DMS114 treated with DMSO at 0.1 percent for 48 hours (cell line): ENCODE results near the gene PI4KA.
A peak's percentile ranks its signal among the peaks of the same experiment; 100 is the strongest.

Experiments used
- DNase-seq: peaks from one replicate; lab custom pipeline; 2025; ENCODE audit not compliant: unreplicated experiment; lab: John Stamatoyannopoulos, UW

Gene PI4KA

DNA sequence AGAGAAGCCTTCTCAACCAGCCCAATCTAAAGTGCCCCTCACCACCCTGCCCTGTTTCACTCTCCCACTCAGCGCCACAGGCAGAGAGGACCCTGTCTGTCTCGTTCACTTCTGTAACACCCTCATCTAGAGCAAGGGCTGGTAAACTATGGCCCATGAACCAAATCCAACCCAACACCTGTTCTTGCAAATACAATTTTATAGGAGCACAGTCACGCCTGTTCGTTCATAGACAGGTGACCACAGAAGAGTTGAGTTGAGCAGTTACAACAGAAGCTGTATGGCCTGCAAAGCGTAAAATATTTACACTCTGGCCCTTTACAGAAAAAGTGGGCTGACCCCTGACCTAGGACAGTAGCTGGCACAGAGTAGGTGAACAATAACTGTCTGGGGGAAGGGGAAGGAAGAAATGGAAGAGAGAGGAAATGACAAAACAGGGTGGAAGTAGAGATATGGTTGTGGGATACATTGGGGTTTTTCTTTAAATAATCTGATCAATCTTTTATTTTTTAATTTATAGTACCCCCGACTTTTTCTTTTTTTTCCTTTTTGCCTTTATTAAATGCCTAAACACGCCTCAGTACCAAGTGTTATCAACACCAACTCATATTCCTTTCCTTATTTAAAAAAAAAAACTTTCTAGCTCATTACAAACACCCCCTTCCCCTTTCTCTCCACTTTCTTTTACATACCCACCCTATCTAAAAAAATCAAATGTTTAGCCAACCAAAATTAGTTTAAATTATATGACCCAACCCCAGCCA is 63.8 kb downstream of the PI4KA start:
- DNase-seq = no peak

DNA sequence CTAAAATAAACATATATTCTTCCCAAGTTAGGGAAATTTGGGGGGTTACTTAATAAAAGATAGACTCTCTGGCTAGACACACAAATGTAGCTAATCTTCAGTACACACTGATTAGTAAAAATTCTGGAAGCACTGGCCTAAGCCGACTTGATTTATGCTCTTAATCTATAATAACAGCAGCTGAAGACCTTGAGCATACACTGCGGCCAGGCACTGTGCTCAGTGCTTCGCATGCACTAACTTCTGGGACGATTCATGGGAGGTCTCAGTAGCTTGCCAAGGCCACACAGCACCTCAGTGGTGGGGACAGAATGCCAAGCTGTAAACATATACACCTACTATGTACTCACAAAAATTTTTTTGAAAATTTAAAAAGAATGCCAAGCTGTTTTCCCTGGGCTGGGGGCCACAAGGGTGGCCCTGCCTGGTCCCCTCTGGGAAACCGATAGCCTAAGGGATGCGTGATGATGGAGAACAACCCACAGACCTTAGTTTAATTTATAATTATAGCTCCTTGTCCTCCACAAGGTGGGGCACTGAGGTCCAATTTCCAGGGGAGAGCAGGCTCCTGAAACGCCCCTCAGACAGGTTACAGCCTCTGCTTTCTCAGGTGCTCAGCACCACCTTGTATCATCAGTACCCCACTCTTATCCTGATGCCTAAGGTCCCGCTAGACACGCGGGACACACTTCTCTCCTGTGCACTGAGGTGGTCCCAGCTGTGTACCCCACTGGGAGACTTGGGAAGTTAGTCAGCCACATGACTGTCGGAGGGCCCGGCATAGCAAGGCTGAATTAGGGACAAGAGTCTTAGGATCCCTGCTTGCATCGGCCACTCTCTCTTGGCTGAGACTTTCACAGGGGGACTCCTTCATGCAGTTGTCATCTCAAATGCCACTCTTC is 64.6 kb downstream of the PI4KA start:
- no peak for DNase-seq

DNA sequence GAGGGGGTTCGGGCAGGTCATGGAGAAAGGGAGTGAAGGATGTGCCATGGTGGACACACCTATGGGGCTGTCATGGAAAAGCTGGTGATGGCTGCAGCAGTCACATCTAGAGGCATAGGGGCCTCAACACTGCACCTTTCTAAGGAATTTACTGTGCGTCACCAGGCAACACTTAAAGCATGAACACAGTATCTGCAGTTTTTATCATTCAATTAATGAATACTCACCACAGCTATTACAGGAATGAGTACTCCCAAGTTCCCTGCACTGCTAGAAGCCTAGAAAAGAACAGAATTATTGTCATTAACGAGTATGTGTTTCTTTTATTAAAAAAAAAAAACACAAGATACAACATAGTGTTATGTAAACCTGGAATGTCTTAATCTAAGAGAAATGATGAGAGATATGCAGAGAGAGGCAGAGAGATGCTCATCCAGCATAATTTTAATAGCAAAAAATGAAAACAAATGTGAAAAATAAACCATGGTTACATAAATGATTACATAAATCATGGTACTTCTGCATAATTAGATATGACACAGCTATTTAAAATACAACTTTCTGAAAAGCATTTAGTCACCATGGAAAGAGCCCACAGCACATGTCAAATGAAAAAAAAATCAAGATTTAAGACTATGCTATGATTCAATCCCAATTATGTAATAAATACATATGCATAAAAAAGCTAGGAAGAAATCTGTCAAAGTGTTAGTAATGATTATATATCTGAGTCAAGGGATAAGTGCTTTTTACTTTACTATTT is 65.5 kb downstream of the PI4KA start:
- no peak for DNase-seq

GRCh38 chr22:20792221-20792965 is 66.2 kb downstream of the PI4KA start:
- no peak for DNase-seq

GRCh38 chr22:20788627-20789344 is 69.8 kb downstream of the PI4KA start:
- DNase-seq = no peak

DNA sequence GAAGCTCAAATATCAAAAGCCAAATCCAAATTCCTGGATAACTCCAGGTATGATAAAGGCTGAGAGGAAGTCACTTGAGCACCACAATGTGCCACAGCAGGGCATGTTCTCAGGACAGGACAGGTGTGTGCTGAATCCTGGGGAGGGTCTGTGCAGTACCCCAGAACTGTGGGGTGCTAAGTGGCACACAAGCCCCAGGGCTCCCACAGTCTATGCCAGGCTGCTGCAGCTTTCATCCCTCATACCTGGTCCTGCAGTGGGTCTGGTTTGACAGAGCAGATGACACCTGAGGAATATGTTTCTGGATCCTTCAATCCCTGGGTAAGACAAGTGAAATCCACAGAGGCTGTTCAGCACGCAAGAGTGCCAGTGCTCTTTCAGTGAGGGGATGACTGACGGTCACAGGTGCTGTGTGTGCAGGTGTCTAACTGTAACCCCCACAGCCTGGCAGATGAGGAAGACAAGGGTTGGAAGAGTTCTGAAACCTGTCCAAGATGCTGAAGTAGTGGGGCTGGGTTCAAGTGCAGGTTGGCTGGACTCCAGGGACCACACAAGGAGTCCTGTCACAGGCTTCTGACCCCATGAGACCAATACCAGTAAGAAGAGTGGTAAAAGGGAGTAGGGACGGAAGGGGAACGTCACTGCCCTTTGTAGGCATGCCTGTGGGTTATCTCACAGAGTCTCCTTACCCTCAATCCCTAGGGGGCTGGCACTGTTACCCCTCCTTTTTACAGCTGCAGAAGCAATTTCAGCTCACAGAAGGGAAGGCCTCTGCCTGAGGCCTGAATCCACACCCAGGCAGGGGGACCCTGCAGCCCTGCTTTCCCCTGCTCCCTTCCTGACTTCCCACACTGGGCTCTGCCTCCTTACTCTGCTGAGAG is 70.6 kb downstream of the PI4KA start:
- no peak for DNase-seq

DNA sequence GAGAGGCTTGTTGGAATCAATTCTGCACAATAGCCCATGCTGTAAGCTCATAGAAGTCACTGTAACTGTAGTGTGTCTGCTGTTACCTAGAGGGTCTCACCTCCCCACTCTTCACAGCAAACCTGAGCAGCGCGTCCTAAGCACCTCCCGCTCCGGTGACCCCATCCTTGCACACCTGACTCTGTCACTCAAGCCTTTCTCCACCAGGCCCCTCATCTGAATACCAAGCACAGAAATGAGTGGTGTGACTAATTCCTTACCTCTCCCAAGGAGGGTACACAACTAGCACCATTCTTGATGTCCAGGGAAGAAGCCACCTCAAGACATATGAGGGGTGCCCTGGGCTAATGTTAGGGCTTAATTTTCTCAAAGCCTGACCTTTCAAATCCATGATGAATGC is 71.4 kb downstream of the PI4KA start:
- no peak for DNase-seq

DNA sequence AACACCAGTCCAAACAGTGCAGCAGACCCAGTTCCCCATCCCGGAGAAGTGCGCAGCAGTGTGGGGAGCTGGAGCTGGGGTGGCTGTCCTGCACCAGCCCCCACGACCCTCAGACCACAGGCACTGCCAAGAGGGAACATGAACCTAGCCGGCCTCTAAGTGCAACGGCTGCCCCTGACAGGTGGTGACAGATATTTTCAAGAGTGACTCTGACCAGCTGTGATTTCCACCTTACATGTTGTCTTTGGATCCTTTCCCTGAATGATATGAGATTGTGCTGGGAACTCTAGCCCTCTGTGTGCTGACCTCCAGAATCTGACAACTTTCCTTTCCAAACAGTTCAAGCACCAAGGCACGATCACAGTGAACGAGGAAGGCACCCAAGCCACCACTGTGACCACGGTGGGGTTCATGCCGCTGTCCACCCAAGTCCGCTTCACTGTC is 72.1 kb downstream of the PI4KA start:
- no peak for DNase-seq

DNA sequence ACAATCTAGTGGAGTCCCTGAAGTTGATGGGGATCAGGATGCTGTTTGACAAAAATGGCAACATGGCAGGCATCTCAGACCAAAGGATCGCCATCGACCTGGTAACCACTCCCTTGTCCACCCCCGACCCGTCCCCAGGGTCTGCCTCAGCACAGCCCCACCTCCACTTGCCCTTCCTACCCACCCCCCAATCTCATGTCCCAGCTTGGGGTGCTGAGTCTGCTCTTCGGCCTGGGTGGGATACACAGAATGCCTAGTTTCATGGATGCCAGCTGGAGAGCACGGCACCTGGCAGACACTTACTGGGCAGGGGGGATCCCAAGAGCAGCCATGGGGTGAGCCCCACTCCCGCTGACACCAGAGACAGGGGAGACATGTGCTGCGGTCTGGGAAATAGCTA is 72.6 kb downstream of the PI4KA start:
- DNase-seq = no peak

- DNase-seq = no peak
These were observed 73.2 kb downstream of the PI4KA start for GRCh38 chr22:20785415-20785814.

GRCh38 chr22:20783844-20784723 is 74.5 kb downstream of the PI4KA start:
- DNase-seq = peak; percentile 30

- no peak for DNase-seq
These were observed 75.3 kb downstream of the PI4KA start for GRCh38 chr22:20783300-20783673.

- no peak for DNase-seq
These were observed 75.9 kb downstream of the PI4KA start for GRCh38 chr22:20782596-20783299.

- no peak for DNase-seq
These were observed 76.5 kb downstream of the PI4KA start for GRCh38 chr22:20782083-20782482.

DNA sequence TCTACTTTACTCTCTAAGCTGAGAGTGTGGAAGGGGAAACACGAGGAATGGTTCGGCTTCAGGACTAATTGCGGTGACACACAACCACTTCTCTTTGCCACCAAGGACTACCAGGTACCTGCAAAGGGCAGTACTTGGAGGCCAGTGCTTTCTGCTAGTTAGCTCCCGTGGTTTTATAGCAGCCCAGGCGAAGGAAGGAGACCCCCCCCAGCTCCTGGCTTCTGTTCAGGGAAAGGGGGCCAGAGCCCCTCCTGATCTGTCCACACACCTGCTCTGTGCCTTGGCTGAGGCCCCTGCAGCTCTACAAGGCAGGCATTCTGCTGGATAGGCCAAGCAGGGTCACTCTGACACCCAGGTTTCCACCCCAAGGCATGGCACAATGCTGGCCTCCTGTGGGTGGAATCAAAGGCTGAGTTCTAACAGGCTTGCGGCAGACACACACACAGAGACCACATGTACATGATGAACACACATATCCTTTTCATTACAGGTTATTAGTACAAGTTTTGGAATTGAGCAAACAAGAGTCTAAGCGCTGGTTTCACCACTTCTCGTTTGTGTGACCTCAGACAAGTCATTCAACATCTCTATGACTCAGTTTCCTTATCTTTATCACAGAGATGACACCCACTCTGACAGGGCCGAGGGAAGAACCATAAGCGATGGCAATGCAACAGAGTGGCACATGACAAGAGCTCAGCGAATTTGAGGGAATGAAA is 77.2 kb downstream of the PI4KA start:
- DNase-seq = no peak

DNA sequence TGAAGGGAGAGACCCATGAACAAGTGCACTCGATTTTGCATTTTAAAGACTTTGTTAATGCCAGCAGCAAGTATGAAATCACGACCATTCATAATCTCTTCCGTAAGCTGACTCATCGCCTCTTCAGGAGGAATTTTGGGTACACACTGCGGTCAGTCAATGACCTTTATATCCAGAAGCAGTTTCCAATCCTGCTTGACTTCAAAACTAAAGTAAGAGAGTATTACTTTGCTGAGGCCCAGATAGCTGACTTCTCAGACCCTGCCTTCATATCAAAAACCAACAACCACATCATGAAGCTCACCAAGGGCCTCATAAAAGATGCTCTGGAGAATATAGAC is 78.8 kb downstream of the PI4KA start:
- no peak for DNase-seq
